HG02571 (cell line): ENCODE measurements around the gene PLIN5.

ENCODE experiments used
- ATAC-seq: cut with Tn5 transposase; IDR thresholded peaks from one replicate; pipeline ENCODE4 v1.9.1; 2021; ENCODE audit warnings: mild to moderate bottlenecking, moderate library complexity; ENCODE audit not compliant: unreplicated experiment

PLIN5 gene

GRCh38 chr19:4492337-4493103 is 42.5 kb downstream of the PLIN5 start:
- no peak for ATAC-seq

GRCh38 chr19:4491446-4491845 is 43.6 kb downstream of the PLIN5 start:
- ATAC-seq: no peak

GRCh38 chr19:4488496-4488895 is 46.5 kb downstream of the PLIN5 start:
- no peak for ATAC-seq

- no peak for ATAC-seq
Observed at GRCh38 chr19:4487572-4487971, 47.5 kb downstream of the PLIN5 start.

GRCh38 chr19:4483385-4483784 is 51.6 kb downstream of the PLIN5 start:
- no peak for ATAC-seq

- no peak for ATAC-seq
Observed at GRCh38 chr19:4482721-4483364, 52.2 kb downstream of the PLIN5 start.

- ATAC-seq: no peak
Observed at GRCh38 chr19:4477034-4477801, 57.8 kb downstream of the PLIN5 start.

GRCh38 chr19:4474514-4475022 is 60.5 kb downstream of the PLIN5 start:
- no peak for ATAC-seq

- ATAC-seq: no peak
Observed at GRCh38 chr19:4473763-4474513, 61.1 kb downstream of the PLIN5 start.

GRCh38 chr19:4473011-4473762 is 61.8 kb downstream of the PLIN5 start:
- ATAC-seq: no peak
